ENCODE data around the gene KIF3A.

Gene KIF3A

GRCh38 chr5:132687995-132688394 is 49.4 kb downstream of the KIF3A start:
- no peak for TF ChIP-seq ZFX (IDR thresholded peaks at IDR 0.05)
- no peak for TF ChIP-seq CTCF (conservative IDR thresholded peaks at IDR 0.05)
- no peak overlapping the region for H3K27ac ChIP-seq

- no peak overlapping the region for H3K27ac ChIP-seq
These were observed 51.2 kb downstream of the KIF3A start for GRCh38 chr5:132686193-132686592.

GRCh38 chr5:132684922-132685720 is 52.2 kb downstream of the KIF3A start:
- TF ChIP-seq CTCF (conservative IDR thresholded peaks at IDR 0.05) (no peak), ZFX (IDR thresholded peaks at IDR 0.05) (no peak)
- H3K27ac ChIP-seq, result no peak overlapping the region

More at GRCh38 chr5:132686193-132686592, 51.2 kb downstream of the KIF3A start:
- TF ChIP-seq ZFX (IDR thresholded peaks at IDR 0.05) (no peak), CTCF (conservative IDR thresholded peaks at IDR 0.05) (no peak)

GRCh38 chr5:132684491-132684890 is 52.9 kb downstream of the KIF3A start:
- no peak overlapping the region for H3K27ac ChIP-seq
- TF ChIP-seq CTCF (conservative IDR thresholded peaks at IDR 0.05) (no peak), ZFX (IDR thresholded peaks at IDR 0.05) (no peak)

GRCh38 chr5:132681983-132682382 is 55.4 kb downstream of the KIF3A start:
- H3K27ac ChIP-seq, result no peak overlapping the region
- no peak for TF ChIP-seq ZFX (IDR thresholded peaks at IDR 0.05)
- no peak for TF ChIP-seq CTCF (conservative IDR thresholded peaks at IDR 0.05)

GRCh38 chr5:132681476-132681831 is 55.9 kb downstream of the KIF3A start:
- TF ChIP-seq CTCF (conservative IDR thresholded peaks at IDR 0.05), result no peak
- TF ChIP-seq ZFX (IDR thresholded peaks at IDR 0.05), result no peak
- H3K27ac ChIP-seq, result no peak overlapping the region

- H3K27ac ChIP-seq, result no peak overlapping the region
- TF ChIP-seq CTCF (conservative IDR thresholded peaks at IDR 0.05), result no peak
- no peak for TF ChIP-seq ZFX (IDR thresholded peaks at IDR 0.05)
These were observed 56.4 kb downstream of the KIF3A start for GRCh38 chr5:132680780-132681475.
